ENCODE data around the gene KHDC3L.

The KHDC3L gene

GRCh38 chr6:73367761-73368355 is 5.4 kb downstream of the KHDC3L start:
- DNase-seq (ENCODE audit: low read depth, low spot score): no peak
- ChIA-PET POLR2A (no interaction called here), CTCF (interaction anchor here (1.0 to 1.4 kb wide), 2 partner anchors 21 to 42 kb away, joined by 3 read pairs; no protein-coding TSS in a partner anchor)
- no peak for TF ChIP-seq CTCF (IDR thresholded peaks at IDR 0.05; ENCODE audit: insufficient read depth, low read length, missing control alignments)
- H3K4me3 ChIP-seq (ENCODE audit: low read depth, low read length): no peak overlapping the region

GRCh38 chr6:73368675-73369074 is 6.2 kb downstream of the KHDC3L start:
- ChIA-PET CTCF (interaction anchor here (1.4 kb wide), 1 partner anchor 42 kb away, joined by 3 read pairs; no protein-coding TSS in a partner anchor), POLR2A (no interaction called here)
- no peak for TF ChIP-seq CTCF (IDR thresholded peaks at IDR 0.05; ENCODE audit: insufficient read depth, low read length, missing control alignments)
- H3K4me3 ChIP-seq (ENCODE audit: low read depth, low read length): no peak overlapping the region
- DNase-seq (ENCODE audit: low read depth, low spot score): no peak

- TF ChIP-seq CTCF (IDR thresholded peaks at IDR 0.05; ENCODE audit: insufficient read depth, low read length, missing control alignments): no peak
- no peak for DNase-seq (ENCODE audit: low read depth, low spot score)
- CTCF ChIA-PET: interaction anchor here (1.4 to 1.6 kb wide), 2 partner anchors 13 to 43 kb away, joined by 3 read pairs; no protein-coding TSS in a partner anchor
- POLR2A ChIA-PET: no interaction called here
- H3K4me3 ChIP-seq (ENCODE audit: low read depth, low read length): no peak overlapping the region
Observed at GRCh38 chr6:73369157-73369556, 6.7 kb downstream of the KHDC3L start.

GRCh38 chr6:73369563-73369962 is 7.1 kb downstream of the KHDC3L start, which contains the start of gene OOEP:
Gene OOEP, minus strand, starts transcription at chr6:73369897. Its CDS starts 105 bp downstream, at chr6:73369792.
- CTCF ChIA-PET: interaction anchor here (1.6 kb wide), 1 partner anchor 13 kb away, joined by 3 read pairs; no protein-coding TSS in a partner anchor

GRCh38 chr6:73371984-73372383 is 9.5 kb downstream of the KHDC3L start:
- ChIA-PET POLR2A (no interaction called here), CTCF (no interaction called here)
- TF ChIP-seq CTCF (IDR thresholded peaks at IDR 0.05; ENCODE audit: insufficient read depth, low read length, missing control alignments): no peak

More at GRCh38 chr6:73369563-73369962, 7.1 kb downstream of the KHDC3L start, which contains the start of gene OOEP:
- POLR2A ChIA-PET: no interaction called here
- no peak within 1 kb of the TSS for H3K4me3 ChIP-seq (ENCODE audit: low read depth, low read length)
- no peak for TF ChIP-seq CTCF (IDR thresholded peaks at IDR 0.05; ENCODE audit: insufficient read depth, low read length, missing control alignments)
- DNase-seq (ENCODE audit: low read depth, low spot score): no peak

GRCh38 chr6:73372516-73372915 is 10.1 kb downstream of the KHDC3L start:
- no peak overlapping the region for H3K4me3 ChIP-seq (ENCODE audit: low read depth, low read length)
- CTCF ChIA-PET: interaction anchor here (0.6 kb wide), 1 partner anchor 17 kb away, joined by 3 read pairs; no protein-coding TSS in a partner anchor
- DNase-seq (ENCODE audit: low read depth, low spot score): no peak
- POLR2A ChIA-PET: no interaction called here
- TF ChIP-seq CTCF (IDR thresholded peaks at IDR 0.05; ENCODE audit: insufficient read depth, low read length, missing control alignments): no peak

More at GRCh38 chr6:73371984-73372383, 9.5 kb downstream of the KHDC3L start:
- no peak overlapping the region for H3K4me3 ChIP-seq (ENCODE audit: low read depth, low read length)
- DNase-seq (ENCODE audit: low read depth, low spot score): no peak

Measured in AG04449 (cell line).